Measurements from ENCODE around the gene HSF4.

- TF ChIP-seq CTCF (conservative IDR thresholded peaks at IDR 0.05; ENCODE audit: low read length) (peak; percentile 39; the same call in 1 of the 2 replicates), EZH2phosphoT487 (IDR thresholded peaks at IDR 0.05; ENCODE audit: borderline replicate concordance) (no peak)
Observed at GRCh38 chr16:67179421-67180080, 15.0 kb downstream of the HSF4 start.

All from Loucy (cell line).